Measurements from ENCODE around the gene H2BK1.

DNA sequence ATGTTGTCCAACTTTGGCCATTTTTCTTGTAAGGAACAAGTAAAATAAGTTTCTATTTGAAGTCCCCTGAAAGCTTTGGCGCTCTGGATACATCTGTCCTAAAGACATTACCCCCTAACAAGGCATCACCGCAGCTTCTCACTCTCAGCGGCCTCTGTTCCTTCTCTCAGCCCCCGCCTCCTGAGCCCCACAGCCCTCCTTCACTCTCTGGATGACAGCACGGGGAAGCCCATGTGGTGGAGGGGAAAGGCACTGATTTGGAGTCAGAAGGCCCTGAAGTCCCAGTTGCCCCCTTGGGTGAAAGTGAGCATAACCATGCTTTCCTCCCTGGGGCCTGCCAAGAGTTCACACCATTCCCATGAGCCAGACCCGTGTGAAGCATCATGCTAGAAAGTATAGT, 4.6 kb downstream of the H2BK1 start:
- TF ChIP-seq CTCF (IDR thresholded peaks at IDR 0.05): no peak
- no peak for TF ChIP-seq POLR2A (IDR thresholded peaks at IDR 0.05)
- TF ChIP-seq POLR2AphosphoS5 (IDR thresholded peaks at IDR 0.05): no peak
- TF ChIP-seq EP300 (IDR thresholded peaks at IDR 0.05): no peak

Measured in upper lobe of left lung (tissue), 4 donors.